DOHH2 (cell line): Measurements from ENCODE around the gene MYO1H.
A peak's percentile ranks its signal among the peaks of the same experiment; 100 is the strongest.
"Not testable (repeated sequence)": the region's sequence is repeated elsewhere in the genome, so short reads cannot be mapped to it uniquely, and the experiment has no call there.

Experiments used
- H3F3A ChIP-seq: fragments of 200-600 bp; sonication (generic), shearing (Covaris generic); 2 replicates; pipeline ENCODE4 v1.6.0; 2016; ENCODE audit warnings: antibody characterized with exemption, mild to moderate bottlenecking; ENCODE audit not compliant: control insufficient read depth, insufficient read depth
- H3K27ac ChIP-seq: fragments of 200-600 bp; sonication (generic); 2 replicates; pipeline ENCODE4 v1.5.1; 2014; ENCODE audit warnings: low read depth, mild to moderate bottlenecking, low read length, moderate library complexity
- H3K27me3 ChIP-seq: fragments of 200-600 bp; sonication (generic); 2 replicates; pipeline ENCODE4 v1.6.1; 2014; ENCODE audit warnings: mild to moderate bottlenecking, low read length, mixed read lengths; ENCODE audit not compliant: control insufficient read depth
- H3K36me3 ChIP-seq: fragments of 200-600 bp; sonication (generic); 2 replicates; pipeline ENCODE4 v1.6.1; 2014; ENCODE audit warnings: mild to moderate bottlenecking, low read length, moderate library complexity, mixed read lengths; ENCODE audit not compliant: control insufficient read depth
- H3K4me1 ChIP-seq: fragments of 200-600 bp; sonication (generic); 2 replicates; pipeline ENCODE4 v1.6.1; 2014; ENCODE audit warnings: mild to moderate bottlenecking, low read length, mixed read lengths; ENCODE audit not compliant: control insufficient read depth
- H3K4me2 ChIP-seq: fragments of 200-600 bp; sonication (generic); 2 replicates; pipeline ENCODE4 v1.6.0; 2014; ENCODE audit warnings: mild to moderate bottlenecking, low read length, moderate library complexity
- H3K4me3 ChIP-seq: fragments of 200-600 bp; sonication (generic); 2 replicates; pipeline ENCODE4 v1.5.1; 2014; ENCODE audit warnings: mild to moderate bottlenecking, low read length, mixed read lengths
- H3K79me2 ChIP-seq: fragments of 200-600 bp; sonication (generic); 2 replicates; pipeline ENCODE4 v1.6.1; 2014; ENCODE audit warnings: mild to moderate bottlenecking, low read length, mixed read lengths; ENCODE audit not compliant: control insufficient read depth
- H3K9me2 ChIP-seq: fragments of 200-600 bp; sonication (generic); replicated peaks from 2 replicates; pipeline ENCODE4 v1.6.1; 2014; ENCODE audit warnings: mild to moderate bottlenecking, low read length, mixed read lengths; ENCODE audit not compliant: control insufficient read depth
- H3K9me3 ChIP-seq: fragments of 200-600 bp; sonication (generic); 2 replicates; pipeline ENCODE4 v1.6.1; 2014; ENCODE audit warnings: antibody characterized with exemption, low read length, mixed read lengths; ENCODE audit not compliant: control insufficient read depth, insufficient read depth
- H4K20me1 ChIP-seq: fragments of 200-600 bp; sonication (generic); 2 replicates; pipeline ENCODE4 v1.6.0; 2014; ENCODE audit warnings: low read depth, mild to moderate bottlenecking, antibody characterized with exemption, low read length, moderate library complexity; ENCODE audit not compliant: control insufficient read depth, insufficient read depth
- CTCF ChIP-seq: fragments of 200-600 bp; sonication (generic); IDR thresholded peaks from one replicate; pipeline ENCODE4 v1.5.1; 2014; ENCODE audit warnings: antibody characterized with exemption, mild to moderate bottlenecking, low read depth, low read length; ENCODE audit not compliant: poor library complexity, severe bottlenecking
- EZH2phosphoT487 ChIP-seq: fragments of 200-600 bp; sonication (generic); IDR thresholded peaks from 2 replicates; pipeline ENCODE4 v1.6.1; 2017; ENCODE audit warnings: borderline replicate concordance, mild to moderate bottlenecking, antibody characterized with exemption, low read length, moderate library complexity, mixed read lengths

Gene MYO1H

DNA sequence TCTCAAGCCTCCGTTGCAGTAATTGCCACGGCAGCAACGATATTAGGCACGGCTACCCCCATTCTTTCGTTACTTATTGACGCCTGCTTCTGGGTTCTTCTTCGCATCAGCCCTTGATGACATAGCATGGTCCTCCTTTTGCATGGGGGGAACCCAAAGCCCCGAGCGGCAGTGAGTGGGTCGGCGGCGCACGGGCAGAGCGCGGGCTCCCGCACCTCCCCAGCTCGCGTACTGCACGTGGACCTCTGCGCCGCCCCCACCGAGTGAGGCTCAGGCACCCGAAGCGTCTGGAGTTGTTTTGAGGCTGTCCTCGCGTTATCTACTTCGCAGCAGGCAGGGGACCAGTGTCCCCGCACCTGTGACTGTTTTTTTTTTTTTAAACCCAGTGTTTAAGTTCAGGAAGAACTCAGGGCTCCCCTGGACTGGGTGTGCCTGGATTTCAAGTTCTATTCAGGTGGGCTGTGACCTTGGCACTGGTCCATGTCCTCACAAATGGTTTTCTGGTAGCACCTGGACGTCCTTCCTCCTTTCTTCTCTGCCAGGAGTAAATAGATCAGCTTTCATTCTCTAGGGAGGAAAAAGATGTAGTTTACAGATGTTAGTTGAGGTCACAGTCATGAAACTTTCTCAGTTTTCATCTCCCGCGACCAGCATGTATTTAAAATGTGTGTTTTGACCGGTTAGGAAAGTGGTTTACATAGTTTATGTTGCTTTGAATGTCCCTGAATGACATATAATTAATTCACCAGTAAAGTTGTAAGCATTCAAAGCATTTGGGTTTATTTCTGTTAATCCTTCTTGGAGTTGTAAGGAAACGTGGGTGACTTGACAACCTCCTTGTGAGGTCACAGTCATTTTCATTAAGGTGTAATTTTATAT is 37.2 kb upstream of the MYO1H start:
- Histone ChIP-seq H3K4me3 (peak overlapping the region; percentile 77), H3F3A (no peaks in the 10 kb centered on the region), H3K36me3 (no peaks in the 10 kb centered on the region), H4K20me1 (no peaks in the 10 kb centered on the region), H3K9me3 (no peaks in the 10 kb centered on the region), H3K79me2 (no peaks in the 10 kb centered on the region), H3K4me2 (peak overlapping the region; percentile 80), H3K27ac (peak overlapping the region; percentile 22; the same call in 1 of the 2 replicates), H3K4me1 (peaks cover 19% of the 10 kb centered on the region), H3K9me2 (no peaks in the 10 kb centered on the region), H3K27me3 (peaks cover 23% of the 10 kb centered on the region)
- TF ChIP-seq CTCF (no peak), EZH2phosphoT487 (no peak; the same call in 1 of the 2 replicates)

GRCh38 chr12:109321294-109321693 is 26.4 kb upstream of the MYO1H start:
- H3K27me3 ChIP-seq: peaks cover 11% of the 10 kb centered on the region; the same call in 1 of the 2 replicates
- H3K27ac ChIP-seq, H3K4me2 ChIP-seq, H3K4me3 ChIP-seq, H3K36me3 ChIP-seq, H3K9me3 ChIP-seq, H3F3A ChIP-seq, H3K4me1 ChIP-seq, H3K9me2 ChIP-seq, H4K20me1 ChIP-seq, H3K79me2 ChIP-seq: not testable (repeated sequence)

- Histone ChIP-seq H3K9me2 (no peaks in the 10 kb centered on the region), H3K27me3 (peaks cover 12% of the 10 kb centered on the region), H3K36me3 (no peaks in the 10 kb centered on the region), H4K20me1 (no peaks in the 10 kb centered on the region), H3K4me2 (no peak overlapping the region), H3F3A (no peaks in the 10 kb centered on the region), H3K9me3 (no peaks in the 10 kb centered on the region), H3K4me3 (no peak overlapping the region), H3K4me1 (no peaks in the 10 kb centered on the region), H3K79me2 (no peaks in the 10 kb centered on the region), H3K27ac (no peak overlapping the region)
- no peak for TF ChIP-seq CTCF
- no peak for TF ChIP-seq EZH2phosphoT487
These were observed 18.7 kb upstream of the MYO1H start for GRCh38 chr12:109329003-109329402.

- Histone ChIP-seq H3F3A (no peaks in the 10 kb centered on the region), H3K79me2 (no peaks in the 10 kb centered on the region)
- TF ChIP-seq CTCF (no peak), EZH2phosphoT487 (no peak)
These were observed 18.0 kb upstream of the MYO1H start for GRCh38 chr12:109329686-109330085.

More at GRCh38 chr12:109329686-109330085, 18.0 kb upstream of the MYO1H start:
- Histone ChIP-seq H3K27ac (no peak overlapping the region), H3K27me3 (peaks cover 9% of the 10 kb centered on the region), H4K20me1 (no peaks in the 10 kb centered on the region), H3K36me3 (no peaks in the 10 kb centered on the region), H3K4me1 (no peaks in the 10 kb centered on the region), H3K9me3 (no peaks in the 10 kb centered on the region), H3K4me2 (no peak overlapping the region), H3K4me3 (no peak overlapping the region), H3K9me2 (no peaks in the 10 kb centered on the region)
